Measurements from ENCODE around the gene CASKIN2. TPM values are rescaled to one million over a fixed set of nuclear protein-coding genes. Genes with fewer than 3 reads are reported as not detected.

CASKIN2 gene
- total RNA-seq, 1 donor from 2014 or later = 1.6 TPM

DNA sequence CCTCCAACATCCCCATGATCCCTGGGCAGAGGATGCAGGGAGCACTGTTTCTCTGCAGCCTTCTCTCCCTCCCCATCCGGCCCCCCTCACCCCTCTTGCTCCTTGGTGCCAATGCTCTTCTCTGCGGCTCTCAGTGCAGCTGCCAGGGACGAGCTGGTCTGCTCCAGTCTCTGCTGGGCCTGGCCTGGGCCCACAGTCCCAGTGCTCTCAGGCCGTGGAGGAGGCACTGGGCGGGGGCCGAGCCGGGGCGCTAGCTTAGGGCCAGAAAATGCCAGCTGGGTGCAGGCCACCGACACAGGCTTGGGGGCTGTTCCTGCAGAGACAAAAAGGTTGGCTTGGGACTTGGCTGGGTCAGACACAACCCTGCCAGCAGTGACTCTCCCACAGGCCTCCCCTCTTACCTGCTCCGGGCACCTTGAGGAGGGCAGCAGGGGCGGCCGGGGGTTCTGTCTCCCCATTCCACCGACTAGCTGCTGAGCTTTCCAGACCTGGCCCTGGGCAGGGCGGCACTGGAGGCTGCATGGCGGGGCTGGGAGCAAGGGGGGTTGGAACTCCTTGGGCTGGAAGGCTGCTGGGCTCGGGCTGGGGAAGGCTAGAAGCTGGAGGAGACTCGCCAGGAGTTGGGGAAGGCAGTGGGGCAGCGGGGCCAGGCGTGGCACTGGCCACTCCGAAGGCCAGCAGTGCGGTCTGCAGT, 13.8 kb downstream of the CASKIN2 start:
- Mint-ChIP-seq H3K9me3 (no peaks in the 10 kb centered on the region), H3K4me1 (peaks cover 2% of the 10 kb centered on the region), H3K4me3 (no peak overlapping the region), H3K27me3 (no peaks in the 10 kb centered on the region), H3K27ac (no peak overlapping the region), H3K36me3 (ENCODE audit: low read depth) (peaks cover 8% of the 10 kb centered on the region)
- DNase-seq = no peak
- intact Hi-C loops (cut with micrococcal nuclease) = no loop called here

DNA sequence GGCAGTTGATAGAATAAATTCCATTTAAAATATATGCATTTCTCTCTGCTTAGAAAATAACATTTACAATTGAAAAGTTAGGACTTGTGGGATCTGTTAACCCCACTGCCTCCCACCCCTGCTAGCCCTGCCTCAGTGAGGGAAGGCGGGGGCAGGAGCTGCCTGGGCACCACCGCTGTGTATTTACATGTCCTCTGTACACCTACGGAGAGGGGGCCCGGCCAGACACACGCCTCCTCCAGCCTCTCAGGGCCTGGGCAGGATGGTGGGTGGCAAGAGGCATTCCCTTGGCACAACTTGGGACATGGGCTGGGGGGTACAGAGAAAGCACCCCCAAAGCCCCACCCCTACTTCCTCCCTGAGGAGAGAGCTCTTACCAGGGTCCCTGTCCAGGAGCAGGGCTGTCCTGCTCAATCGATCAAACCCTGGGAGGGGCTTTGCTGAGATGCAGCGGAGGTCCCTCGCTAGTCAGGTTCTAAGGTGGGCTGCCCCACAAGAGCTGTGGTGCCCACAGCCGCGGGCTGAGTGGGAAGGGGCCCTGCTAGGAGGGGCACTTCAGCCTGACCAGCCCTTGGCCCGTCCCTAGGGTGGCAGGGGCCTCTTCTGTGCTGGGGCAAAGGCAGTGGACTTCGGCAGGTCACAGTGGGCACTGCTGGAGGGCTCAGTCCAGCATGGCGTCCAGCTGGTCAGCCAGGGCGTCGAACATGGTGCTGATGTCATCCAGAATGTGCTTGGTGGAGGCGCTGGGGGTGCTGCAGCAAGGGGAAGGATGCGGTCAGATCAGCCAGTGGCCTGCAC, 14.7 kb downstream of the CASKIN2 start:
- Mint-ChIP-seq H3K4me3 (no peak overlapping the region), H3K36me3 (ENCODE audit: low read depth) (peaks cover 10% of the 10 kb centered on the region), H3K9me3 (no peaks in the 10 kb centered on the region), H3K4me1 (peaks cover 2% of the 10 kb centered on the region), H3K27me3 (no peaks in the 10 kb centered on the region), H3K27ac (no peak overlapping the region)
- no peak for DNase-seq
- intact Hi-C loops (cut with micrococcal nuclease) = no loop called here

GRCh38 chr17:75499313-75500022, 15.9 kb downstream of the CASKIN2 start:
- DNase-seq = no peak
- Mint-ChIP-seq H3K27me3 (no peaks in the 10 kb centered on the region), H3K4me3 (no peak overlapping the region), H3K27ac (no peak overlapping the region), H3K4me1 (peaks cover 2% of the 10 kb centered on the region), H3K9me3 (no peaks in the 10 kb centered on the region), H3K36me3 (ENCODE audit: low read depth) (peaks cover 10% of the 10 kb centered on the region)
- intact Hi-C loops (cut with micrococcal nuclease) = no loop called here

DNA sequence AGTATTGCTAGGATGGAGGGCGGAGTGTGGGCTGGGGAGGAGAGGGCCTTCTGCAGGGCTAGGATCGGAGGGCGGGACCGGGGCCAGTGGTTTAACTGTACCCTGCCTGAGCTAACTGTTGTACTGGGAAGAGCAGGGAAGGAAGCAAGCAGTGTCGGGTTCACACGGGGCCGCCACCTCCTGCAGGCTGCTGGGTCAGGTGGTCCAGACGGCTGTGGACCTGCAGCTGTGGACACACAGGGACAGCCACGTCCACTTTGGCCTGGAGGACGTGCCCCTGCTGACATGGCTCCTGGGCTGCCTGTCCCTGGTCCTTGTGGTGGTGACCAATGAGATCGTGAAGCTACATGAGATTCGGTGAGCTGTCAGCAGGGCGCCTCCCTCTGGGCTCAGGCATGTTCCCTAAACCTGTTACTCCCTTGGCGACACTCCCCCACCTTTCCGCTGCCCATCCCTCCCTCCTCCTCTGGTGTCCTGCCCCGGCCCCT, 16.6 kb downstream of the CASKIN2 start:
- no peak overlapping the region for H3K4me3 Mint-ChIP-seq
- H3K36me3 Mint-ChIP-seq (ENCODE audit: low read depth) = peaks cover 10% of the 10 kb centered on the region
- DNase-seq = no peak
- H3K27ac Mint-ChIP-seq = no peak overlapping the region
- peaks cover 2% of the 10 kb centered on the region for H3K4me1 Mint-ChIP-seq
- no peaks in the 10 kb centered on the region for H3K27me3 Mint-ChIP-seq
- H3K9me3 Mint-ChIP-seq = no peaks in the 10 kb centered on the region
- intact Hi-C loops (cut with micrococcal nuclease) = no loop called here

DNA sequence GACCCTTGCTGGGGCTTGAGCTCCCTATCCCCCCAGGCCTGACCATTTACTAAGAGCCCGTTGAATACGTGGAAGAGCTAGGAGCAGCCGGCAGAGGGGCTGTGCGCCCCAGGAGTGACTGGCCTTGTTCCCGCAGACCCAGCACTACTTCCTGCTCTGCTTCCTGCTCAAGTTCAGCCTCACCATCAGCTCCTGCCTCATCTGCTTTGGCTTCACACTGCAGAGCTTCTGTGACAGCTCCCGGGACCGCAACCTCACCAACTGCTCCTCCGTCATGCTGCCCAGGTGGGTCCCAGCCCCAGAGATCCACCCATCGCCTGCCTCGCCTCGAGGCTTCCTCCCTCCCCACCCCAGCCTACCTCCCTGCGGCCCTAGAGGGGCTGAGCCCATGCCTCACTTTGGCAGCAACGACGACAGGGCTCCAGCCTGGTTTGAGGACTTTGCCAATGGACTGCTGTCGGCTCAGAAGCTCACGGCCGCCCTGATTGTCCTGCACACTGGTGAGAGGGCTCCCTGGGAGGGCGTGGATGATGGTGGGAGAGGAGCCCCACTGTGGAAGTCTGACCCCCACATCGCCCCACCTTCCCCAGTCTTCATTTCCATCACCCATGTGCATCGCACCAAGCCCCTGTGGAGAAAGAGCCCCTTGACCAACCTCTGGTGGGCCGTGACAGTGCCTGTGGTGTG, 17.2 kb downstream of the CASKIN2 start:
- Mint-ChIP-seq H3K27ac (no peak overlapping the region), H3K4me3 (no peak overlapping the region), H3K4me1 (peaks cover 2% of the 10 kb centered on the region), H3K27me3 (no peaks in the 10 kb centered on the region), H3K36me3 (ENCODE audit: low read depth) (peaks cover 10% of the 10 kb centered on the region), H3K9me3 (no peaks in the 10 kb centered on the region)
- DNase-seq = no peak
- intact Hi-C loops (cut with micrococcal nuclease) = no loop called here

DNA sequence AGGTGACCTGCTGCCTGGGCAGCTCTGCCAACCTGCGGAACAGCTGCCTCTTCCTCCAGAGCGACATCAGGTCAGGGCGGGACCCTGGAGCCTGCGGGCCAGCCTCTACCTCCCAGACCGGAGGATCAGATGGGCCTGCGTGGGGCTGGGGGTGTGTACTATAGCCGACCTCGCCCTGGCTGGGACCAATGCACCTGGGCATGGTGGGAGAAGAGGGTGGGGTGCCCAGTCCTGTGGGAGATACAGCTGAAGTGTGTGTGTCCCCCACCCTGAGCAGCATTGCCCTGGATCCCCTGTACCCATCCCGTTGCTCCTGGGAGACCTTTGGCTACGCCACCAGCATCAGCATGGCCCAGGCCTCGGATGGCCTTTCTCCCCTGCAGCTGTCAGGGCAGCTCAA, 19.3 kb downstream of the CASKIN2 start:
- H3K27me3 Mint-ChIP-seq = no peaks in the 10 kb centered on the region
- H3K4me1 Mint-ChIP-seq = peaks cover 2% of the 10 kb centered on the region
- no peak for DNase-seq
- H3K9me3 Mint-ChIP-seq = no peaks in the 10 kb centered on the region
- intact Hi-C loops (cut with micrococcal nuclease) = no loop called here
- no peak overlapping the region for H3K27ac Mint-ChIP-seq
- H3K4me3 Mint-ChIP-seq = no peak overlapping the region
- H3K36me3 Mint-ChIP-seq (ENCODE audit: low read depth) = peaks cover 15% of the 10 kb centered on the region

DNA sequence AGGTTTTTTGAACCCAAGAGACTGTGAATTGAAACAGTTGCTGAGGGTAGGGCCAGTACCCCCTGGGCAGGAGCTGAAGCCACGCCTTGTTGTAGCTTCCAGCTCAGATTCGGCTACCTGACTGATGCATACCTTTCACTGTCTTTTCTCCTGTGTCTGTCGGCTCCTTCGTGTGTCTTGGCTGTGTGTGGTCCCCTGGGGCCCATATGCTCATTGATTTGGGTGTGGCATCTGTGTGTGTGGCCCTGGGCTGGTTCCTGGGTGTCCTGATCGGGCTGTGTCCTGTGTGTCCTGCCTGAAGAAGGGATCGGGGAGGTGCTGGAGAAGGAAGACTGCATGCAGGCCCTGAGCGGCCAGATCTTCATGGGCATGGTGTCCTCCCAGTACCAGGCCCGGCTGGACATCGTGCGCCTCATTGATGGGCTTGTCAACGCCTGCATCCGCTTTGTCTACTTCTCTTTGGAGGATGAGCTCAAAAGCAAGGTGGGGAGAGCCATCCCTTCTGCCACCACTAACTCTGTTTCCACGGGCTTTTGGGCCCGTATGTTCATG, 20.9 kb downstream of the CASKIN2 start:
- intact Hi-C loops (cut with micrococcal nuclease) = no loop called here
- H3K9me3 Mint-ChIP-seq = no peaks in the 10 kb centered on the region
- H3K4me3 Mint-ChIP-seq = no peak overlapping the region
- peaks cover 15% of the 10 kb centered on the region for H3K36me3 Mint-ChIP-seq (ENCODE audit: low read depth)
- peaks cover 2% of the 10 kb centered on the region for H3K4me1 Mint-ChIP-seq
- no peaks in the 10 kb centered on the region for H3K27me3 Mint-ChIP-seq
- DNase-seq = no peak
- no peak overlapping the region for H3K27ac Mint-ChIP-seq

DNA sequence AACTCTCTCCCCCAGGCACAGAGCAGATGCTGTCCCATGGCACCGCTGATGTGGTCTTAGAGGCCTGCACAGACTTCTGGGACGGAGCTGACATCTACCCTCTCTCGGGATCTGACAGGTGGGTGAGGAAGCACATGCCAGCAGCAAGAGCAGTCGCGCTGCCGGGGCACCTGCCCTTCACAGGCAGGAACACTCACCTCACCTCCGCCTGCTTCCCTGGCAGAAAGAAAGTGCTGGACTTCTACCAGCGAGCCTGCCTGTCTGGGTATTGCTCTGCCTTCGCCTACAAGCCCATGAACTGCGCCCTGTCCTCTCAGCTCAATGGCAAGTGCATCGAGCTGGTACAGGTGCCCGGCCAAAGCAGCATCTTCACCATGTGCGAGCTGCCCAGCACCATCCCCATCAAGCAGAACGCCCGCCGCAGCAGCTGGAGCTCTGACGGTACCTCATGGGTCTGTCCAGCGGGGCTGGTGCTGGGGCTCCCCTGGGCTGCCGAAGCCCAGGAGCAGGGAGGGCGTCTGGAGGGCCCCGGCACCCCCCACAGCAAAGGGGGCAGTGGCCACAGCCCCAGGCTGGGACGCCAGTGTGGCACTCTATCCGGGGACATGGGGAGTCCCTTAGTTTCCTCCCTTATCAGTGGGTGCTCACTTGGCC, 21.7 kb downstream of the CASKIN2 start:
- Mint-ChIP-seq H3K9me3 (no peaks in the 10 kb centered on the region), H3K36me3 (ENCODE audit: low read depth) (peaks cover 15% of the 10 kb centered on the region), H3K27me3 (no peaks in the 10 kb centered on the region), H3K4me3 (no peak overlapping the region), H3K27ac (no peak overlapping the region), H3K4me1 (peaks cover 2% of the 10 kb centered on the region)
- DNase-seq = no peak
- intact Hi-C loops (cut with micrococcal nuclease) = no loop called here

- no peaks in the 10 kb centered on the region for H3K9me3 Mint-ChIP-seq
- intact Hi-C loops (cut with micrococcal nuclease) = no loop called here
- H3K4me3 Mint-ChIP-seq = no peak overlapping the region
- DNase-seq = no peak
- no peaks in the 10 kb centered on the region for H3K27me3 Mint-ChIP-seq
- peaks cover 4% of the 10 kb centered on the region for H3K4me1 Mint-ChIP-seq
- H3K27ac Mint-ChIP-seq = no peak overlapping the region
- peaks cover 14% of the 10 kb centered on the region for H3K36me3 Mint-ChIP-seq (ENCODE audit: low read depth)
Measured at GRCh38 chr17:75492555-75493168, 22.7 kb downstream of the CASKIN2 start.

DNA sequence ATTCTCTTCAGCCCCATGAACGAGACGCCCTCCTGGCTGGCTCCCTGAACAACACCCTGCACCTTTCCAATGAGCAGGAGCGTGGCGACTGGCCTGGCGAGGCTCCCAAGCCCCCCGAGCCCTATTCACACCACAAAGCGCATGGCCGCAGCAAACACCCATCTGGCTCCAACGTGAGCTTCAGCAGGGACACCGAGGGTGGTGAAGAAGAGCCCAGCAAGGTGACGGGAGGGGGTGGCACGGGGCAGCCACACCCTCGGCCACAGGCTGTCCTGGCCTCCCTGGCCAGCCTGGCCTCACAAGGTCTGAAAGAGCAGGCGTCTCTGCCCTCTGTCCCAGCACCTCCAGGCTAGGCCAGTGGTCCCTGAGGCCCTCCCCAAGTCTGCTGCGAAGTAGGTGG, 23.7 kb downstream of the CASKIN2 start:
- Mint-ChIP-seq H3K27ac (no peak overlapping the region), H3K27me3 (no peaks in the 10 kb centered on the region), H3K9me3 (no peaks in the 10 kb centered on the region), H3K4me3 (no peak overlapping the region), H3K36me3 (ENCODE audit: low read depth) (peaks cover 13% of the 10 kb centered on the region), H3K4me1 (peaks cover 12% of the 10 kb centered on the region)
- no peak for DNase-seq
- intact Hi-C loops (cut with micrococcal nuclease) = no loop called here

DNA sequence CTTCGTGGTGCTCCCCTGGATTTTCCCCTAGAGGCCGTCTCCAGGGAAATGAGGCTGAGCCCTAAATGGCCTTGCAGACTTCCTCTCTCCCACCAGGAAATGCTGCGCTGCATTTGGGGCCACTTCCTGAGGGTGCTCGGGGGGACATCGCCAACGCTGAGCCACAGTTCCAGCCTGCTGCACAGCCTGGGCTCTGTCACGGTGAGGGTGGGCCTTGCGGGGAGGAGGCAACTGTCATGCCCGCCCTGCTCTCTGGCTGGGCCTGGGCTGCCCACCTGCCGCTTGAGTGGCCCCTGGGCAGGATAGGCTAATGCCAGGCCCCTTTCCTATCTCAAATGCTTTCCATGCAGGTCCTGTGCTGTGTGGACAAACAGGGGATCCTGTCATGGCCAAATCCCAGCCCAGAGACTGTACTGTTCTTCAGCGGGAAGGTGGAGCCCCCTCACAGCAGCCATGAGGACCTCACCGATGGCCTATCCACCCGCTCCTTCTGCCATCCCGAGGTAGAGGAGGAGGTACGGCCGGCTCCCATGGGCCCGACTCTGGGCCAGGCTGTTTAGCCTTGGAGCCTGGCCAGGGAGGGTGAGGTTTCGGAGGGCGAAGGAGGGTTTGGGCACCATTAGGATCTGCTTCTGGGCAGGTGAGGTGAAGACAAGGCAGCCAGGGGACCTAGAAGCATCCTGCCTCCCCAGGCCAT, 24.2 kb downstream of the CASKIN2 start:
- H3K9me3 Mint-ChIP-seq = no peaks in the 10 kb centered on the region
- H3K36me3 Mint-ChIP-seq (ENCODE audit: low read depth) = peaks cover 13% of the 10 kb centered on the region

DNA sequence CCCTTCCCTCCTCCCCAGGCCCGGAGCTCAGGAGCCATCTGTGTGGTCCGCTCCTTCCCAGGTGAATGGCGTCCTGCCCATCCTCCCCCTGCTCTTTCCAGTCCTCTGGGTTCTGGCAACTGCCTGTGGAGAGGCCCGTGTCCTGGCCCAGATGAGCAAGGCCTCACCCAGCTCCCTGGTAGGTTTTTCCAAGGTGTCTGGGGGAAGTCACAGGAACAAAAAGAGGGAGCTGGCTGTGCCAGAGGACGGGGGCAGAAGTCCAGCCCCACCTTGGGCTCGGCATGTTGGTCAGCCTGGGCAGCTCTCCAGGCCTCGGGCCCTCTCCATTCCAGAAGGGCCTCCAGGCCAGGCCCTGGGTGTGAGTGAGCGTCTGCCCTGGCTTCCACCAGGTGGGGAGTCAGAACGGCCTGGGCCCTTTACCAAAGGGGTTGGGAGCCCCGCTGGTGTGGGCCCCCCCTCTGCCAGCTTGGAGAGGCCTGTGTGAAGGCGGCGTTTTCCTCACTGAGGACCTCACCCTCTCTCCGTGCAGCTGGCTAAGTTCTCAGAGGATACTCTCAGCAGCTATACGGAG, 25.1 kb downstream of the CASKIN2 start:
- DNase-seq = no peak
- Mint-ChIP-seq H3K36me3 (ENCODE audit: low read depth) (peaks cover 11% of the 10 kb centered on the region), H3K4me1 (peaks cover 15% of the 10 kb centered on the region), H3K27ac (no peak overlapping the region), H3K4me3 (no peak overlapping the region), H3K9me3 (no peaks in the 10 kb centered on the region), H3K27me3 (no peaks in the 10 kb centered on the region)
- intact Hi-C loops (cut with micrococcal nuclease) = no loop called here

More for the DNA sequence above, 24.2 kb downstream of the CASKIN2 start:
- DNase-seq = no peak
- H3K27ac Mint-ChIP-seq = no peak overlapping the region
- H3K4me3 Mint-ChIP-seq = no peak overlapping the region
- intact Hi-C loops (cut with micrococcal nuclease) = no loop called here
- H3K4me1 Mint-ChIP-seq = peaks cover 15% of the 10 kb centered on the region
- H3K27me3 Mint-ChIP-seq = no peaks in the 10 kb centered on the region
